ENCODE data around the gene IFRD2. TPM values are rescaled to one million over a fixed set of nuclear protein-coding genes. Genes with fewer than 3 reads are reported as not detected.

Gene IFRD2
- total RNA-seq, 1 donor from 2014 or later, result 54.2 TPM

- H3K36me3 Mint-ChIP-seq (ENCODE audit: unreplicated experiment), result peaks cover 8% of the 10 kb centered on the region
- H3K27ac Mint-ChIP-seq (ENCODE audit: unreplicated experiment), result peak overlapping the region; percentile 65
- H3K27me3 Mint-ChIP-seq (ENCODE audit: unreplicated experiment), result no peaks in the 10 kb centered on the region
- peak overlapping the region; percentile 37 for H3K4me3 Mint-ChIP-seq (ENCODE audit: unreplicated experiment)
- no peak for DNase-seq (ENCODE audit: extremely low spot score, unreplicated experiment)
- no peaks in the 10 kb centered on the region for H3K9me3 Mint-ChIP-seq (ENCODE audit: unreplicated experiment)
- TF ChIP-seq, protein P1, sequence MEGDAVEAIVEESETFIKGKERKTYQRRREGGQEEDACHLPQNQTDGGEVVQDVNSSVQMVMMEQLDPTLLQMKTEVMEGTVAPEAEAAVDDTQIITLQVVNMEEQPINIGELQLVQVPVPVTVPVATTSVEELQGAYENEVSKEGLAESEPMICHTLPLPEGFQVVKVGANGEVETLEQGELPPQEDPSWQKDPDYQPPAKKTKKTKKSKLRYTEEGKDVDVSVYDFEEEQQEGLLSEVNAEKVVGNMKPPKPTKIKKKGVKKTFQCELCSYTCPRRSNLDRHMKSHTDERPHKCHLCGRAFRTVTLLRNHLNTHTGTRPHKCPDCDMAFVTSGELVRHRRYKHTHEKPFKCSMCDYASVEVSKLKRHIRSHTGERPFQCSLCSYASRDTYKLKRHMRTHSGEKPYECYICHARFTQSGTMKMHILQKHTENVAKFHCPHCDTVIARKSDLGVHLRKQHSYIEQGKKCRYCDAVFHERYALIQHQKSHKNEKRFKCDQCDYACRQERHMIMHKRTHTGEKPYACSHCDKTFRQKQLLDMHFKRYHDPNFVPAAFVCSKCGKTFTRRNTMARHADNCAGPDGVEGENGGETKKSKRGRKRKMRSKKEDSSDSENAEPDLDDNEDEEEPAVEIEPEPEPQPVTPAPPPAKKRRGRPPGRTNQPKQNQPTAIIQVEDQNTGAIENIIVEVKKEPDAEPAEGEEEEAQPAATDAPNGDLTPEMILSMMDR (IDR thresholded peaks at IDR 0.05), result no peak
- H3K4me1 Mint-ChIP-seq (ENCODE audit: unreplicated experiment), result peaks cover 46% of the 10 kb centered on the region
These were observed 42.3 kb upstream of the IFRD2 start for GRCh38 chr3:50334339-50335075.

DNA sequence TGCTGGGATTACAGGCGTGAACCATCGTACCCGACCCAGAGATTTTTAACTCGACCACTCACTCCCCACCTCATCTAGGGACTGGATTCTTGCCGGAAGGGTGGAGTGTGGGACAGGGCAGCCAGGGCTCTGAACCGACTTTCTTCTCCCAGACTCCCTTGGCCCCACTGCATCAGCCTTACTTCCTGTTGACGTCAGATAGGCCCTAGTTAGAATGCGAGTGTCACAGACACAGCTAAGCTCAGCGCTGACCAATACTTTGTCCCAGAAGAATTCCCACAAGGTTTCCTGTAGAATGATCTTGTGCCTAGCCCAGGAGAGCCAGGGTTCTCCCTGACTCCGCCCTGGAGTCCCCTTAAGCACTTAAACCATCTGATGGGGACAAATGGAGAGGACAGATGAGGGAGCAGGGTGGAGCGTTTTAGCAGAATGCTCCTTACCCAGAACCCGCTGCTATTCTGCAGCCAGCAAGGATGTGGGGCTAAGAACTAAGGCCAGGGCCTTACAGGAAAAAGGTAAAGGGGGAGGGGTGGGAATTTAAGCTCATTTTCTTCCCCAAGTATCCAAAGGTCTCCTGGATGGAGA lies 41.6 kb upstream of the IFRD2 start:
- Mint-ChIP-seq H3K4me1 (ENCODE audit: unreplicated experiment) (peaks cover 39% of the 10 kb centered on the region), H3K36me3 (ENCODE audit: unreplicated experiment) (peaks cover 8% of the 10 kb centered on the region), H3K4me3 (ENCODE audit: unreplicated experiment) (no peak overlapping the region), H3K27ac (ENCODE audit: unreplicated experiment) (peak overlapping the region; percentile 47), H3K27me3 (ENCODE audit: unreplicated experiment) (no peaks in the 10 kb centered on the region), H3K9me3 (ENCODE audit: unreplicated experiment) (no peaks in the 10 kb centered on the region)
- TF ChIP-seq, protein P1 (IDR thresholded peaks at IDR 0.05), result no peak
- no peak for DNase-seq (ENCODE audit: extremely low spot score, unreplicated experiment)

DNA sequence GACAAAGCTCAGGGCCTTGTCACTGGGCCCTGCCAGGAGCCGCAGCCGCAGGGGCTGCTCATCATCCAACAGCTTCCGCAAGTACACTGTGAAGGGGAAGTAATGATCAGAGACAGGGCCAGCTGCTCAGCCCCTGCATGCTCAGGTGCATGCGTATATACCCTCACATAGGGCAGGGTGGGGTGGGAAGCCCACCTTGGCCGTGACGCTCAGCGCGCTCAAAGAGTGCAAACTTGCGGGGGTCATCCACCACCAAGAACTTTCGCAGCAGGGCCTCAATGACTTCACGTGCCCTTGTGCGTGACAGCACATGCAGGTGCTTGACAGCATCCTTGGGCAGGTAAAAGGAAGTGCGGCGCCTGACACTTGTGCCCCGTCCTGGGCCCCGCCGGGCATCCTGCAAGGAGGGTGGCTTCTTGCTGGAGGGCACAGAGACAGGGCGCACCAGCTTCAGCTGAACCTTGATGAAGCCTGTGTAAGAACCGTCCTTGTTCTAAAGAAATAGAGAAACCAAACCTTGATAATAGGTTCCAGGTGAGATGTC lies 39.2 kb upstream of the IFRD2 start:
- no peak overlapping the region for H3K27ac Mint-ChIP-seq (ENCODE audit: unreplicated experiment)
- no peak overlapping the region for H3K4me3 Mint-ChIP-seq (ENCODE audit: unreplicated experiment)

DNA sequence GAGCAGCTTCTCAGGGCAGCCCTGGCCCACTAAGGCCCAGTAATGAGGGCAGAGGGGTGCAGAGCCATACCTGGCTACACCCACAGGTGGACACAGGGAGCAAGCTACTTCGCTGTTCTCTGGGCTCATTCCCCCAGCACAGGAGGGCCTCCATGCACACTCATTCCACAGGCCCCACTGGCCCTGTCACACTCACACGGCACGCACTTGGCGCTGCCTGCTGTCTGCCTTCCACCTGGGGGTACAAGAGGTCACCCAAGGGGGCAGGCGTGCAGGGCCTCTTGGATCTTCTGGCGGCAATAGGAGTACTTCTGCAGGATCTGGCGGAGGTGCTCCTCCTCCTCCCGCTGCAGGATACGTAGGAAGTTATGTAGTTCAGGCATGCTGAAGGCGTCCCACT lies 38.1 kb upstream of the IFRD2 start:
- Mint-ChIP-seq H3K4me3 (ENCODE audit: unreplicated experiment) (no peak overlapping the region), H3K4me1 (ENCODE audit: unreplicated experiment) (peaks cover 31% of the 10 kb centered on the region), H3K27ac (ENCODE audit: unreplicated experiment) (no peak overlapping the region), H3K9me3 (ENCODE audit: unreplicated experiment) (no peaks in the 10 kb centered on the region), H3K36me3 (ENCODE audit: unreplicated experiment) (peaks cover 8% of the 10 kb centered on the region), H3K27me3 (ENCODE audit: unreplicated experiment) (no peaks in the 10 kb centered on the region)
- TF ChIP-seq, protein P1 (IDR thresholded peaks at IDR 0.05), result no peak
- DNase-seq (ENCODE audit: extremely low spot score, unreplicated experiment), result no peak

More for the DNA sequence above, 39.2 kb upstream of the IFRD2 start:
- Mint-ChIP-seq H3K27me3 (ENCODE audit: unreplicated experiment) (no peaks in the 10 kb centered on the region), H3K9me3 (ENCODE audit: unreplicated experiment) (no peaks in the 10 kb centered on the region), H3K36me3 (ENCODE audit: unreplicated experiment) (peaks cover 8% of the 10 kb centered on the region), H3K4me1 (ENCODE audit: unreplicated experiment) (peaks cover 42% of the 10 kb centered on the region)
- TF ChIP-seq, protein P1 (IDR thresholded peaks at IDR 0.05), result no peak
- DNase-seq (ENCODE audit: extremely low spot score, unreplicated experiment), result no peak

Measured in osteocyte (in vitro differentiated cells).